Hypothalamus (tissue), 51 donors: ENCODE measurements around the gene NXN.
A peak's percentile ranks its signal among the peaks of the same experiment; 100 is the strongest.
"Not testable (repeated sequence)": the region's sequence is repeated elsewhere in the genome, so short reads cannot be mapped to it uniquely, and the experiment has no call there.

ENCODE experiments used
- DNase-seq, 51 donors: peaks; one replicate each; lab custom pipeline; 2025; lab: John Stamatoyannopoulos, UW

NXN gene

GRCh38 chr17:789931-790873 lies 189.4 kb downstream of the NXN start:
- DNase-seq, result peak in 9 of 51 donors; percentile 8 to 63 (median 11)

GRCh38 chr17:789160-789840 lies 190.3 kb downstream of the NXN start:
- DNase-seq, result no peak

- no peak for DNase-seq
Measured at GRCh38 chr17:788551-788950, 191.0 kb downstream of the NXN start.

GRCh38 chr17:787641-788221 lies 191.8 kb downstream of the NXN start:
- DNase-seq, result no peak

GRCh38 chr17:785901-786300 lies 193.7 kb downstream of the NXN start:
- DNase-seq, result not testable (repeated sequence)

GRCh38 chr17:784143-784542 lies 195.4 kb downstream of the NXN start:
- no peak for DNase-seq

- peak; percentile 39 to 96 (median 86) for DNase-seq
Measured at GRCh38 chr17:781805-782731, 197.5 kb downstream of the NXN start, which contains the start of the genes GLOD4 and MRM3. Gene GLOD4, minus strand, starts transcription at chr17:782280. Its CDS starts 25 bp downstream, at chr17:782255. Gene MRM3, plus strand, starts transcription at chr17:782353. Its CDS starts 26 bp downstream, at chr17:782379.

- no peak for DNase-seq
Measured at GRCh38 chr17:778096-778495, 201.5 kb downstream of the NXN start.

GRCh38 chr17:774313-774584 lies 205.3 kb downstream of the NXN start:
- DNase-seq, result no peak

GRCh38 chr17:773467-774312 lies 205.9 kb downstream of the NXN start:
- peak in 1 of 51 donors; percentile 19 for DNase-seq

GRCh38 chr17:773016-773415 lies 206.6 kb downstream of the NXN start:
- no peak for DNase-seq

GRCh38 chr17:767076-767475 lies 212.5 kb downstream of the NXN start:
- DNase-seq, result no peak

- DNase-seq, result no peak
Measured at GRCh38 chr17:760371-760770, 219.2 kb downstream of the NXN start.

GRCh38 chr17:759964-760363 lies 219.6 kb downstream of the NXN start:
- no peak for DNase-seq

GRCh38 chr17:756010-756567 lies 223.5 kb downstream of the NXN start:
- DNase-seq, result not testable (repeated sequence)

GRCh38 chr17:755319-755961 lies 224.1 kb downstream of the NXN start:
- not testable (repeated sequence) for DNase-seq

- DNase-seq, result no peak
Measured at GRCh38 chr17:753418-753817, 226.2 kb downstream of the NXN start.

GRCh38 chr17:752620-753219 lies 226.9 kb downstream of the NXN start:
- peak in 15 of 51 donors; percentile 16 to 59 (median 29) for DNase-seq
